Muscle of arm (tissue), 12 donors: ENCODE results near the gene VN1R5. TPM values are rescaled to one million over a fixed set of nuclear protein-coding genes. Genes with fewer than 3 reads are reported as not detected.

ENCODE experiments used
- DNase-seq: peaks from one replicate; pipeline ENCODE4 v3.0.0-alpha.2; 2013
- polyA plus RNA-seq, 12 donors: library from polyadenylated mRNA; unstranded; fragments of 120-200 nt; gene quantifications; one replicate each; pipeline ENCODE4 v1.2.1, GENCODE V29; 2013; ENCODE audit not compliant: insufficient read length in 12 of 12

VN1R5 gene
- polyA plus RNA-seq, 12 donors, result 0.19 TPM; not detected in 11

GRCh38 chr1:247299723-247300381, 44.0 kb downstream of the VN1R5 start:
- no peak for DNase-seq

- DNase-seq, result no peak
Observed at GRCh38 chr1:247300491-247301175, 44.8 kb downstream of the VN1R5 start.

DNA sequence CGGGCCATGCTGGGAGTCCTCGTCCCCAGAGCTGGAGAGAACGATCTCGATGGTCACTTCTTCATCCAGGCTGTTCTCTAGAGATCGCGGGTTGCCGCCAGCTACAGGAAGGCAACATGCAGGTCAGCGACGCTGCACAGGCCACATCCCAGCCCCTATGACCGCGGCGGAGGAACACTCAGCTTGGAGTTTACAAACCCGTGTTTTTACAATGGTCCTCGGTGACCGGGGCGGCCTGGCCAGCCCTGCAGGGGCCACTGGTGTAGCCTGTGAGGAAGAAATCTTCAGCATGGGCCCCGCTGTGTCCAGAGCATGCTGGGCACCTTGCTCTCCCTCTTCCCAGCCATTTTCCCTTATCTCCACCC, 45.3 kb downstream of the VN1R5 start:
- DNase-seq, result no peak

DNA sequence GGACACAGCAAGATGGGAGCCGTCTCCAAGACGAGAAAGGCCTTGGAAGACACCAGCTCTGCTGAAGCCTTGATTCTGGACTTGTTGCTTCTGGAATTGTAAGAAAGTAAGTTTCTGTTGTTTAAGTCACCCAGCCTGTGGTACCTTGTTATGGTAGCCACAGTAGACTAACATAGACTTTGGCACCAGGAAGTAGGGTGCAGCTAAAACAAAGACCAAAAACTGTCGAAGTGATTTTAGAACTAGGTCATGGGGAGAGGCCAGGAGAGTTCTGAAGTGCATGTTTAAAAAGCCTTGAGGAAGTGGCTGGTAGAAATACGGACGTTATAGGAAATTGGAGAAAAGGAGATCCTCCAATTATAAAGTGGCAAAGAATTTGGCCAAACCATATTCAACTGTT, 47.3 kb downstream of the VN1R5 start:
- no peak for DNase-seq

DNA sequence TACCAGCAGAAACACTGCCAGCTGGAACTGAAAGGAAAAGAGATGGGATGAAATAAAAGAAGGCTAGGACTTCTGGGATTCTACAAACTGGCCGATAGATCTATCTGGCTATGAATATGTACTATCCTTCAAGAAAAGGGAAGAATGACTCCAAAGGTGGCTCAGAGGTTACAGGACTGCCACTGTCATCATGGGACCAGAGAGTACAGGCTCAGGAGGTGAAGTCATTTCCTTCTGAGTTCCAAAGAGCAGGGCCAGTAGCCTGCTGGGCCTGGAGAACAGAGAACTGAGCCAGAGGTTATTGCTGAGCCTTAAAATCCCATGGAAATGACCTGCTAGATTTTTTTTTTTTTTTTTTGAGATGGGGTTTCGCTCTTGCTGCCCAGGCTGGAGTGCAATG, 48.2 kb downstream of the VN1R5 start:
- no peak for DNase-seq

Other genes starting within 250 kb of the VN1R5 start
- gene ZNF695, start 248.0 kb upstream of the VN1R5 start, polyA plus RNA-seq, result 1 to 10 TPM in 8 of 12 donors, under 1 TPM in 2, not detected in 2; 0.51 to 3.7 (median 1.3) TPM
- gene ZNF670, start 177.3 kb upstream of the VN1R5 start, polyA plus RNA-seq, result 1 to 10 TPM in 10 of 12 donors, not detected in 2; 2.7 to 5.1 (median 3.0) TPM
- 1 to 10 TPM in 11 of 12 donors, not detected in 1; 5.6 to 9.6 (median 7.0) TPM for gene ZNF669, start 151.7 kb upstream of the VN1R5 start, polyA plus RNA-seq
- 10 to 100 TPM in 3 of 12 donors, 1 to 10 TPM in 8, not detected in 1; 4.7 to 12.3 (median 6.2) TPM for gene ZNF124, start 84.1 kb upstream of the VN1R5 start, polyA plus RNA-seq
- 10 to 100 TPM in 11 of 12 donors, not detected in 1; 22.1 to 36.5 (median 27.1) TPM for gene ZNF496, start 75.8 kb downstream of the VN1R5 start, polyA plus RNA-seq
- gene NLRP3, start 160.1 kb downstream of the VN1R5 start, polyA plus RNA-seq, result 1 to 10 TPM in 6 of 12 donors, under 1 TPM in 4, not detected in 2; 0.78 to 2.0 (median 1.1) TPM
- gene OR2B11, start 202.0 kb downstream of the VN1R5 start, polyA plus RNA-seq, result under 1 TPM in 5 of 12 donors, not detected in 7; 0.03 to 0.11 (median 0.04) TPM